ENCODE data around the gene AUTS2. TPM values are rescaled to one million over a fixed set of nuclear protein-coding genes. Genes with fewer than 3 reads are reported as not detected.

AUTS2 gene
- total RNA-seq, 1 experiment from 2014 or later = 2.2 TPM

GRCh38 chr7:70756789-70757188 is 1158.5 kb downstream of the AUTS2 start:
- H3K36me3 ChIP-seq = no peaks in the 10 kb centered on the region
- no peak for DNase-seq
- no peak overlapping the region for H3K4me3 ChIP-seq
- no peaks in the 10 kb centered on the region for H3K9me3 ChIP-seq
- H3K27me3 ChIP-seq = no peaks in the 10 kb centered on the region

GRCh38 chr7:70758646-70759045 is 1160.4 kb downstream of the AUTS2 start:
- no peaks in the 10 kb centered on the region for H3K27me3 ChIP-seq
- no peaks in the 10 kb centered on the region; the same call in 1 of the 2 replicates for H3K36me3 ChIP-seq
- DNase-seq = no peak
- H3K9me3 ChIP-seq = no peaks in the 10 kb centered on the region
- no peak overlapping the region for H3K4me3 ChIP-seq

- no peak for DNase-seq
- Histone ChIP-seq H3K36me3 (no peaks in the 10 kb centered on the region; the same call in 1 of the 2 replicates), H3K4me3 (no peak overlapping the region), H3K27me3 (no peaks in the 10 kb centered on the region), H3K9me3 (no peaks in the 10 kb centered on the region)
These were observed 1161.4 kb downstream of the AUTS2 start for GRCh38 chr7:70759674-70760073.

GRCh38 chr7:70761711-70762328 is 1163.5 kb downstream of the AUTS2 start:
- Histone ChIP-seq H3K9me3 (no peaks in the 10 kb centered on the region), H3K36me3 (no peaks in the 10 kb centered on the region; the same call in none of the 2 replicates), H3K4me3 (no peak overlapping the region), H3K27me3 (no peaks in the 10 kb centered on the region)
- DNase-seq = no peak

GRCh38 chr7:70762696-70763095 is 1164.4 kb downstream of the AUTS2 start:
- Histone ChIP-seq H3K27me3 (no peaks in the 10 kb centered on the region), H3K36me3 (peaks cover 4% of the 10 kb centered on the region), H3K4me3 (no peak overlapping the region), H3K9me3 (no peaks in the 10 kb centered on the region)
- DNase-seq = no peak

GRCh38 chr7:70763961-70764691 is 1165.9 kb downstream of the AUTS2 start:
- no peaks in the 10 kb centered on the region for H3K27me3 ChIP-seq

GRCh38 chr7:70764701-70765208 is 1166.5 kb downstream of the AUTS2 start:
- Histone ChIP-seq H3K27me3 (no peaks in the 10 kb centered on the region), H3K36me3 (peaks cover 4% of the 10 kb centered on the region), H3K9me3 (no peaks in the 10 kb centered on the region), H3K4me3 (no peak overlapping the region)
- DNase-seq = no peak

More at GRCh38 chr7:70763961-70764691, 1165.9 kb downstream of the AUTS2 start:
- Histone ChIP-seq H3K36me3 (peaks cover 4% of the 10 kb centered on the region), H3K4me3 (no peak overlapping the region), H3K9me3 (no peaks in the 10 kb centered on the region)
- no peak for DNase-seq

- H3K27me3 ChIP-seq = no peaks in the 10 kb centered on the region
- no peaks in the 10 kb centered on the region for H3K9me3 ChIP-seq
- no peak overlapping the region for H3K4me3 ChIP-seq
- DNase-seq = no peak
- peaks cover 7% of the 10 kb centered on the region for H3K36me3 ChIP-seq
These were observed 1167.4 kb downstream of the AUTS2 start for GRCh38 chr7:70765651-70766050.

GRCh38 chr7:70766109-70766508 is 1167.8 kb downstream of the AUTS2 start:
- no peak for DNase-seq
- Histone ChIP-seq H3K9me3 (no peaks in the 10 kb centered on the region), H3K36me3 (peaks cover 7% of the 10 kb centered on the region), H3K4me3 (no peak overlapping the region), H3K27me3 (no peaks in the 10 kb centered on the region)

GRCh38 chr7:70766694-70767093 is 1168.4 kb downstream of the AUTS2 start:
- no peaks in the 10 kb centered on the region for H3K9me3 ChIP-seq
- DNase-seq = no peak
- peaks cover 7% of the 10 kb centered on the region for H3K36me3 ChIP-seq
- H3K27me3 ChIP-seq = no peaks in the 10 kb centered on the region
- no peak overlapping the region for H3K4me3 ChIP-seq

GRCh38 chr7:70770154-70770553 is 1171.9 kb downstream of the AUTS2 start:
- H3K4me3 ChIP-seq = no peak overlapping the region
- DNase-seq = no peak
- H3K27me3 ChIP-seq = no peaks in the 10 kb centered on the region
- peaks cover 16% of the 10 kb centered on the region for H3K36me3 ChIP-seq
- no peaks in the 10 kb centered on the region for H3K9me3 ChIP-seq

GRCh38 chr7:70771451-70771850 is 1173.2 kb downstream of the AUTS2 start:
- no peaks in the 10 kb centered on the region for H3K9me3 ChIP-seq
- no peak for DNase-seq
- H3K36me3 ChIP-seq = peaks cover 23% of the 10 kb centered on the region
- H3K4me3 ChIP-seq = no peak overlapping the region
- H3K27me3 ChIP-seq = no peaks in the 10 kb centered on the region

GRCh38 chr7:70772891-70773290 is 1174.6 kb downstream of the AUTS2 start:
- DNase-seq = no peak
- peaks cover 24% of the 10 kb centered on the region for H3K36me3 ChIP-seq
- H3K9me3 ChIP-seq = no peaks in the 10 kb centered on the region

GRCh38 chr7:70773406-70773805 is 1175.1 kb downstream of the AUTS2 start:
- Histone ChIP-seq H3K4me3 (no peak overlapping the region), H3K36me3 (peaks cover 28% of the 10 kb centered on the region), H3K9me3 (no peaks in the 10 kb centered on the region), H3K27me3 (no peaks in the 10 kb centered on the region)
- DNase-seq = no peak

More at GRCh38 chr7:70772891-70773290, 1174.6 kb downstream of the AUTS2 start:
- no peaks in the 10 kb centered on the region for H3K27me3 ChIP-seq
- H3K4me3 ChIP-seq = no peak overlapping the region

GRCh38 chr7:70774950-70775527 is 1176.8 kb downstream of the AUTS2 start:
- no peak overlapping the region for H3K4me3 ChIP-seq
- peaks cover 31% of the 10 kb centered on the region for H3K36me3 ChIP-seq
- DNase-seq = no peak
- no peaks in the 10 kb centered on the region for H3K9me3 ChIP-seq
- no peaks in the 10 kb centered on the region for H3K27me3 ChIP-seq

- no peak for DNase-seq
- H3K36me3 ChIP-seq = peaks cover 28% of the 10 kb centered on the region
These were observed 1177.4 kb downstream of the AUTS2 start for GRCh38 chr7:70775570-70776156.

GRCh38 chr7:70776627-70777101 is 1178.4 kb downstream of the AUTS2 start:
- no peak overlapping the region for H3K4me3 ChIP-seq
- DNase-seq = no peak
- H3K36me3 ChIP-seq = peaks cover 29% of the 10 kb centered on the region
- no peaks in the 10 kb centered on the region for H3K27me3 ChIP-seq
- H3K9me3 ChIP-seq = no peaks in the 10 kb centered on the region

More at GRCh38 chr7:70775570-70776156, 1177.4 kb downstream of the AUTS2 start:
- H3K4me3 ChIP-seq = no peak overlapping the region
- H3K27me3 ChIP-seq = no peaks in the 10 kb centered on the region
- H3K9me3 ChIP-seq = no peaks in the 10 kb centered on the region

Measured in MG63 (cell line).